ENCODE measurements around the gene ISG20.

DNA sequence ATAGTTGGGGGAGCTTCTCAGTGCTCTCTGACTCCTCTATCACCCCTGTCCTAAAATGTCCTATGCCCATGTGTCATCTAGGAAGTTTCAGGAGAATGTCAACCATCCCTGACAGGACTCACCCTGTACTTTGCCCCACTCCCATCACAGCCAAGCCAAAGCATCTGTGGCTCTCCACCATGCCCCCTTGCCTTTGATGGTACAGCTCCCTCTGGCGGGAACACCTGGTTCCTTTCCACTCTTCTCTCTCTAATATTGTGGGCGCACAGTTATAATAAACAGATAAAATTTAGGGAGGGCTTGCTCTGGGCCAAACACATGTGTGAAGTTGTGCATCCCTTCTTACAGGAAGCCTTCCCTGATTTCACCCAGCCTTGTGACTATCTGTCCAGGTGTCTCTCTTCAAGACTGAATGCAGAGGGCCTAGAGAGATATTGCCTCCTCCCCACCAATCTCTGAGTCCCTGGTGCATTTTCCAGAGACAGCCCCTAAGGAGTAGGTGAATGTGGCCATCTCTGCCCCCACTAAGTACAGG, 62.8 kb downstream of the ISG20 start:
- TF ChIP-seq CTCF (IDR thresholded peaks at IDR 0.05) (peak in 2 of 4 donors; percentile 5 to 16), POLR2A (IDR thresholded peaks at IDR 0.05) (no peak)

Measured in right lobe of liver (tissue), 4 donors.